WTC11 (cell line): ENCODE results near the gene EHD4. TPM values are rescaled to one million over a fixed set of nuclear protein-coding genes. Genes with fewer than 3 reads are reported as not detected.

ENCODE experiments used
- ATAC-seq: fragments of 200-7000 bp; cut with Tn5 transposase; 2 replicates; pipeline ENCODE4 v1.10.0; 2021; ENCODE audit warnings: mild to moderate bottlenecking, moderate library complexity
- CTCF ChIA-PET: fragments of 300-600 bp; sonication (Branson Sonifier 250); formaldehyde crosslinking; loops from one replicate; lab custom pipeline; 2021; ENCODE audit warnings: antibody characterized with exemption; lab: Charles Lee
- POLR2A ChIA-PET: fragments of 350-600 bp; sonication (Branson Sonifier 250); formaldehyde crosslinking; loops from one replicate; lab custom pipeline; 2021; ENCODE audit warnings: antibody characterized with exemption; lab: Charles Lee
- DNase-seq: peaks from one replicate; pipeline ENCODE4 v3.0.0; 2021; ENCODE audit warnings: low spot score
- H3K27ac Mint-ChIP-seq: 2 replicates; pipeline ENCODE4 v1.8.0; 2021; ENCODE audit warnings: mixed read lengths
- H3K27me3 Mint-ChIP-seq: 2 replicates; pipeline ENCODE4 v1.8.0; 2021; ENCODE audit warnings: low read depth, mild to moderate bottlenecking, moderate library complexity, mixed read lengths
- H3K36me3 Mint-ChIP-seq: 2 replicates; pipeline ENCODE4 v1.8.0; 2021; ENCODE audit warnings: mixed read lengths
- H3K4me1 Mint-ChIP-seq: 2 replicates; pipeline ENCODE4 v1.8.0; 2022; ENCODE audit warnings: mixed read lengths
- H3K4me3 Mint-ChIP-seq: 2 replicates; pipeline ENCODE4 v1.8.0; 2021; ENCODE audit warnings: mild to moderate bottlenecking, moderate library complexity, mixed read lengths
- H3K9me3 Mint-ChIP-seq: 2 replicates; pipeline ENCODE4 v1.8.0; 2021; ENCODE audit warnings: mixed read lengths
- FOXP1 ChIP-seq: sonication (generic); formaldehyde crosslinking; IDR thresholded peaks from 2 replicates; pipeline ENCODE4 v1.8.0; 2022; ENCODE audit warnings: missing genetic modification reagents, mild to moderate bottlenecking, moderate library complexity, borderline replicate concordance
- GABPB1 ChIP-seq: sonication (generic); formaldehyde crosslinking; IDR thresholded peaks from 2 replicates; pipeline ENCODE4 v1.8.1; 2023; ENCODE audit warnings: mild to moderate bottlenecking, missing genetic modification reagents
- GTF2I ChIP-seq: fragments of 250-450 bp; sonication (Bioruptor Pico); conservative IDR thresholded peaks from 2 replicates; pipeline ENCODE4 v1.4.0; 2021; ENCODE audit warnings: mild to moderate bottlenecking
- JAZF1 ChIP-seq: fragments of 250-450 bp; sonication (Bioruptor Pico); IDR thresholded peaks from 2 replicates; pipeline ENCODE4 v1.9.0; 2021; ENCODE audit warnings: moderate library complexity, mild to moderate bottlenecking, inconsistent platforms
- NFE2L1 ChIP-seq: sonication (generic); formaldehyde crosslinking; IDR thresholded peaks from 2 replicates; pipeline ENCODE4 v1.8.1; 2023; ENCODE audit warnings: missing genetic modification reagents
- NFYB ChIP-seq: sonication (generic); formaldehyde crosslinking; conservative IDR thresholded peaks from 2 replicates; pipeline ENCODE4 v1.8.0; 2022; ENCODE audit warnings: low read depth, missing genetic modification reagents
- PREB ChIP-seq: sonication (generic); formaldehyde crosslinking; IDR thresholded peaks from 2 replicates; pipeline ENCODE4 v1.8.1; 2022; ENCODE audit warnings: mild to moderate bottlenecking, missing genetic modification reagents, moderate library complexity, borderline replicate concordance
- STAT6 ChIP-seq: sonication (generic); formaldehyde crosslinking; conservative IDR thresholded peaks from 2 replicates; pipeline ENCODE4 v1.8.1; 2023; ENCODE audit warnings: mild to moderate bottlenecking, low read depth, missing genetic modification reagents, moderate library complexity
- TP53 ChIP-seq: sonication (generic); formaldehyde crosslinking; IDR thresholded peaks from 2 replicates; pipeline ENCODE4 v1.8.1; 2023; ENCODE audit warnings: mild to moderate bottlenecking, missing genetic modification reagents
- ZNF425 ChIP-seq: fragments of 250-450 bp; sonication (Bioruptor Pico); conservative IDR thresholded peaks from 2 replicates; pipeline ENCODE4 v1.9.0; 2021; ENCODE audit warnings: mild to moderate bottlenecking
- ZNF532 ChIP-seq: fragments of 250-450 bp; sonication (Bioruptor Pico); IDR thresholded peaks from 2 replicates; pipeline ENCODE4 v1.9.0; 2021; ENCODE audit warnings: mild to moderate bottlenecking, borderline replicate concordance
- total RNA-seq: library from RNA; stranded (reverse); gene quantifications from 3 replicates; pipeline ENCODE4 v1.2.3, GENCODE V29; 2021
- TF ChIP-seq, protein P1 (sequence below): sonication (generic); formaldehyde crosslinking; IDR thresholded peaks from 2 replicates; pipeline ENCODE4 v1.8.1; 2022; ENCODE audit warnings: mild to moderate bottlenecking, moderate library complexity, missing genetic modification reagents
- TF ChIP-seq, protein P2 (sequence below): sonication (generic); formaldehyde crosslinking; IDR thresholded peaks from 2 replicates; pipeline ENCODE4 v1.8.1; 2023; ENCODE audit warnings: mild to moderate bottlenecking, missing genetic modification reagents, moderate library complexity
- TF ChIP-seq, protein P3 (sequence below): fragments of 200-600 bp; IDR thresholded peaks from 2 replicates; pipeline ENCODE4 v1.8.0; 2022; ENCODE audit warnings: antibody characterized with exemption
- TF ChIP-seq, protein P4 (sequence below): sonication (generic); formaldehyde crosslinking; IDR thresholded peaks from 2 replicates; pipeline ENCODE4 v1.8.0; 2022; ENCODE audit warnings: mild to moderate bottlenecking, missing genetic modification reagents

EHD4 gene
- total RNA-seq, 1 experiment from 2014 or later = 23.9 TPM

DNA sequence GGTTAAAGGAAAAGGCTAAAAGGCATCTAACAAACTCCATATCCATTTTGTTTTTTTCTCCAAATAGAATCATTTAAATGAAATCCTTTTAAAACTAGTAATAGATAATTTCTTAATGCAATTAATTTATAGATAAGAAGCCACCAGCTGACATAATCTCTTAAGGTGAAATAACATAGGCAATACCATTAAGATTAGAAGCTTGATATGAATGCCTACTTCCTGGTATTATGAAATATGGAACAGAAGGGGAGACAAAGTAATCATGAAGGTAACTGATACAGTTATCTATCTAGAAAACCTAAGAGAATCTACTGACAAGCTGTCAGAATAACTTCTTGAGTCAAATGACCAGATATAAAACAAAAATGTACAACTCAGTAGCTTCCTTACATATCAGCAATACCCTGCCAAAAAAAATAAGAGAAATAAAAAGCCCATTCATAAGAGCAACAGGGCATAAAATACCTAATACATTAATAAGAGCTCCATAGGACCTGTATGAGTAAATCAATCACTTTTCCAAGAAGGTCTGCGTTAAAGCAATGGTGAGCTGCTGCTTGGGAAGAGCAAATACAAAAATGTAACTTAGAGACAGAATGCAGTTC lies 10.7 kb downstream of the EHD4 start:
- POLR2A ChIA-PET = no interaction called here
- Mint-ChIP-seq H3K36me3 (peaks cover 28% of the 10 kb centered on the region), H3K27ac (no peak overlapping the region), H3K4me1 (peaks cover 14% of the 10 kb centered on the region), H3K4me3 (no peak overlapping the region), H3K27me3 (no peaks in the 10 kb centered on the region)
- DNase-seq = no peak
- no peak for ATAC-seq
- no peak for TF ChIP-seq ZNF532 (CRISPR knock-in tag)
- TF ChIP-seq NFYB (CRISPR knock-in tag) = no peak
- TF ChIP-seq STAT6 (CRISPR knock-in tag) = no peak
- TF ChIP-seq GABPB1 (CRISPR knock-in tag) = no peak
- TF ChIP-seq TP53 (CRISPR knock-in tag) = no peak
- no peak for TF ChIP-seq NFE2L1 (CRISPR knock-in tag)
- no peak for TF ChIP-seq GTF2I (CRISPR knock-in tag)
- TF ChIP-seq, protein P1, sequence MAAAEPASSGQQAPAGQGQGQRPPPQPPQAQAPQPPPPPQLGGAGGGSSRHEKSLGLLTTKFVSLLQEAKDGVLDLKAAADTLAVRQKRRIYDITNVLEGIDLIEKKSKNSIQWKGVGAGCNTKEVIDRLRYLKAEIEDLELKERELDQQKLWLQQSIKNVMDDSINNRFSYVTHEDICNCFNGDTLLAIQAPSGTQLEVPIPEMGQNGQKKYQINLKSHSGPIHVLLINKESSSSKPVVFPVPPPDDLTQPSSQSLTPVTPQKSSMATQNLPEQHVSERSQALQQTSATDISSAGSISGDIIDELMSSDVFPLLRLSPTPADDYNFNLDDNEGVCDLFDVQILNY (CRISPR knock-in tag) = no peak
- no peak for TF ChIP-seq ZNF425 (CRISPR knock-in tag)
- no peak for TF ChIP-seq JAZF1 (CRISPR knock-in tag)
- TF ChIP-seq, all 79 proteins: peak for 0
- CTCF ChIA-PET = no interaction called here
- H3K9me3 Mint-ChIP-seq = peaks cover 10% of the 10 kb centered on the region

DNA sequence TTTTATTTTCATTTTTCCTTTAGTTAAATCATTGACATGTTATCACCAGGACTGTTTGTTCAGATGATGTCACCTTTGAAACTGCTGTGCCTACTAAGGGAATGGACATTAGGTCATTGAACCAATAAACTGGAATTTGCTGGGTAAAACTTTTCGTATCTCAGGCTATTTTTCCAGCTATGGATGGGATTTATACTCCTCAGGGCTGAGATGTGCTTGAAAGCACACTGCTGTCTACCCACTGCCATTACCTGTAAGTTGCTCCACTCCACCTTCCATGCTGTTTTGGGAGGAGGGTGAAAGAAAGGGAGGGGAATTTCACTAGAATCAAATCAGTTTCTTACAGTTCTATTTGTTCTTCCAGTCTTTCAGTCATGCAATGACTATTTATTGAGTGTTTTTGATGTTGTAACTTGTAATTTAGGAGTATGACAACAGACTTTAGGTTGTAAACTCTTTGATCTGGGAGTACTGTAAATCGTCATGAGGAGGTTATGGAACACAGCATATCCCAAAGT lies 11.3 kb downstream of the EHD4 start:
- H3K9me3 Mint-ChIP-seq = peaks cover 10% of the 10 kb centered on the region
- H3K36me3 Mint-ChIP-seq = peaks cover 26% of the 10 kb centered on the region
- no peak overlapping the region for H3K4me3 Mint-ChIP-seq
- ChIA-PET POLR2A (no interaction called here), CTCF (no interaction called here)
- ATAC-seq (no peak), DNase-seq (no peak)
- no peaks in the 10 kb centered on the region for H3K27me3 Mint-ChIP-seq
- H3K4me1 Mint-ChIP-seq = peaks cover 15% of the 10 kb centered on the region
- no peak overlapping the region; the same call in 1 of the 2 replicates for H3K27ac Mint-ChIP-seq
- TF ChIP-seq, protein P2, sequence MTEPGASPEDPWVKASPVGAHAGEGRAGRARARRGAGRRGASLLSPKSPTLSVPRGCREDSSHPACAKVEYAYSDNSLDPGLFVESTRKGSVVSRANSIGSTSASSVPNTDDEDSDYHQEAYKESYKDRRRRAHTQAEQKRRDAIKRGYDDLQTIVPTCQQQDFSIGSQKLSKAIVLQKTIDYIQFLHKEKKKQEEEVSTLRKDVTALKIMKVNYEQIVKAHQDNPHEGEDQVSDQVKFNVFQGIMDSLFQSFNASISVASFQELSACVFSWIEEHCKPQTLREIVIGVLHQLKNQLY (CRISPR knock-in tag) = no peak
- TF ChIP-seq PREB (CRISPR knock-in tag) = no peak
- TF ChIP-seq, protein P3, sequence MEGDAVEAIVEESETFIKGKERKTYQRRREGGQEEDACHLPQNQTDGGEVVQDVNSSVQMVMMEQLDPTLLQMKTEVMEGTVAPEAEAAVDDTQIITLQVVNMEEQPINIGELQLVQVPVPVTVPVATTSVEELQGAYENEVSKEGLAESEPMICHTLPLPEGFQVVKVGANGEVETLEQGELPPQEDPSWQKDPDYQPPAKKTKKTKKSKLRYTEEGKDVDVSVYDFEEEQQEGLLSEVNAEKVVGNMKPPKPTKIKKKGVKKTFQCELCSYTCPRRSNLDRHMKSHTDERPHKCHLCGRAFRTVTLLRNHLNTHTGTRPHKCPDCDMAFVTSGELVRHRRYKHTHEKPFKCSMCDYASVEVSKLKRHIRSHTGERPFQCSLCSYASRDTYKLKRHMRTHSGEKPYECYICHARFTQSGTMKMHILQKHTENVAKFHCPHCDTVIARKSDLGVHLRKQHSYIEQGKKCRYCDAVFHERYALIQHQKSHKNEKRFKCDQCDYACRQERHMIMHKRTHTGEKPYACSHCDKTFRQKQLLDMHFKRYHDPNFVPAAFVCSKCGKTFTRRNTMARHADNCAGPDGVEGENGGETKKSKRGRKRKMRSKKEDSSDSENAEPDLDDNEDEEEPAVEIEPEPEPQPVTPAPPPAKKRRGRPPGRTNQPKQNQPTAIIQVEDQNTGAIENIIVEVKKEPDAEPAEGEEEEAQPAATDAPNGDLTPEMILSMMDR = no peak
- TF ChIP-seq, protein P4, sequence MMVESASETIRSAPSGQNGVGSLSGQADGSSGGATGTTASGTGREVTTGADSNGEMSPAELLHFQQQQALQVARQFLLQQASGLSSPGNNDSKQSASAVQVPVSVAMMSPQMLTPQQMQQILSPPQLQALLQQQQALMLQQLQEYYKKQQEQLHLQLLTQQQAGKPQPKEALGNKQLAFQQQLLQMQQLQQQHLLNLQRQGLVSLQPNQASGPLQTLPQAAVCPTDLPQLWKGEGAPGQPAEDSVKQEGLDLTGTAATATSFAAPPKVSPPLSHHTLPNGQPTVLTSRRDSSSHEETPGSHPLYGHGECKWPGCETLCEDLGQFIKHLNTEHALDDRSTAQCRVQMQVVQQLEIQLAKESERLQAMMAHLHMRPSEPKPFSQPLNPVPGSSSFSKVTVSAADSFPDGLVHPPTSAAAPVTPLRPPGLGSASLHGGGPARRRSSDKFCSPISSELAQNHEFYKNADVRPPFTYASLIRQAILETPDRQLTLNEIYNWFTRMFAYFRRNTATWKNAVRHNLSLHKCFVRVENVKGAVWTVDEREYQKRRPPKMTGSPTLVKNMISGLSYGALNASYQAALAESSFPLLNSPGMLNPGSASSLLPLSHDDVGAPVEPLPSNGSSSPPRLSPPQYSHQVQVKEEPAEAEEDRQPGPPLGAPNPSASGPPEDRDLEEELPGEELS = no peak
- no peak for TF ChIP-seq FOXP1 (CRISPR knock-in tag)
